ENCODE data around the gene TMEM86B. TPM values are rescaled to one million over a fixed set of nuclear protein-coding genes. Genes with fewer than 3 reads are reported as not detected.

TMEM86B gene
- total RNA-seq, 4 donors from 2014 or later, result 1.7 to 3.8 (median 1.8) TPM; not detected in 1

GRCh38 chr19:55254625-55254977 lies 26.0 kb upstream of the TMEM86B start:
- Histone ChIP-seq H3K9me3 (no peaks in the 10 kb centered on the region), H3K36me3 (peaks cover 0 to 14% of the 10 kb centered on the region in 2 donors), H3K4me3 (peak overlapping the region in 1 of 2 donors; percentile 33), H3K27ac (peak overlapping the region in 2 of 4 donors; percentile 51 to 65), H3K4me1 (peaks cover 0 to 85% (median 36%) of the 10 kb centered on the region in 3 donors), H3K27me3 (no peaks in the 10 kb centered on the region)
- no CpG with 5 or more reads among the region's 6 CpGs for WGBS, 2 donors (ENCODE audit: low coverage in 1 of 2)
- ATAC-seq, result no peak
- TF ChIP-seq POLR2A (IDR thresholded peaks at IDR 0.05), result no peak
- no peak for TF ChIP-seq POLR2AphosphoS5 (IDR thresholded peaks at IDR 0.05)
- TF ChIP-seq EP300 (IDR thresholded peaks at IDR 0.05), result no peak
- TF ChIP-seq CTCF (IDR thresholded peaks at IDR 0.05), result no peak

- no peak for ATAC-seq
- Histone ChIP-seq H3K4me3 (peak overlapping the region in 1 of 2 donors; percentile 33), H3K4me1 (peaks cover 0 to 88% (median 35%) of the 10 kb centered on the region in 3 donors), H3K9me3 (no peaks in the 10 kb centered on the region), H3K27me3 (no peaks in the 10 kb centered on the region), H3K36me3 (peaks cover 0 to 15% of the 10 kb centered on the region in 2 donors), H3K27ac (peak overlapping the region in 2 of 4 donors; percentile 51 to 65)
- no peak for TF ChIP-seq POLR2AphosphoS5 (IDR thresholded peaks at IDR 0.05)
- TF ChIP-seq EP300 (IDR thresholded peaks at IDR 0.05), result no peak
- no peak for TF ChIP-seq CTCF (IDR thresholded peaks at IDR 0.05)
- no peak for TF ChIP-seq POLR2A (IDR thresholded peaks at IDR 0.05)
- 66 to 71% methylated on average over 9 to 12 of the region's 23 CpGs for WGBS, 2 donors (ENCODE audit: low coverage in 1 of 2)
These were observed 25.5 kb upstream of the TMEM86B start for GRCh38 chr19:55253842-55254624.

- Histone ChIP-seq H3K9me3 (no peaks in the 10 kb centered on the region), H3K27me3 (no peaks in the 10 kb centered on the region), H3K36me3 (peaks cover 0 to 15% of the 10 kb centered on the region in 2 donors), H3K4me1 (peaks cover 0 to 99% (median 41%) of the 10 kb centered on the region in 3 donors), H3K27ac (no peak overlapping the region), H3K4me3 (no peak overlapping the region)
- 83 to 89% methylated on average over 5 to 10 of the region's 21 CpGs for WGBS, 2 donors (ENCODE audit: low coverage in 1 of 2)
- no peak for ATAC-seq
- no peak for TF ChIP-seq POLR2A (IDR thresholded peaks at IDR 0.05)
- TF ChIP-seq EP300 (IDR thresholded peaks at IDR 0.05), result no peak
- TF ChIP-seq CTCF (IDR thresholded peaks at IDR 0.05), result no peak
- TF ChIP-seq POLR2AphosphoS5 (IDR thresholded peaks at IDR 0.05), result no peak
These were observed 24.4 kb upstream of the TMEM86B start for GRCh38 chr19:55252760-55253663.

GRCh38 chr19:55251341-55252081 lies 22.9 kb upstream of the TMEM86B start:
- ATAC-seq, result no peak
- H3K4me3 ChIP-seq, result no peak overlapping the region
- 81 to 94% methylated on average over 3 to 5 of the region's 19 CpGs for whole genome bisulfite sequencing, 2 donors (ENCODE audit: low coverage in 1 of 2)
- H3K27ac ChIP-seq, result no peak overlapping the region
- H3K9me3 ChIP-seq, result no peaks in the 10 kb centered on the region
- peaks cover 0 to 22% of the 10 kb centered on the region in 2 donors for H3K36me3 ChIP-seq
- H3K4me1 ChIP-seq, result peaks cover 0 to 95% (median 40%) of the 10 kb centered on the region in 3 donors
- no peak for TF ChIP-seq POLR2AphosphoS5 (IDR thresholded peaks at IDR 0.05)
- no peaks in the 10 kb centered on the region for H3K27me3 ChIP-seq
